GM18502 (cell line): Measurements from ENCODE around the gene RNF43.

Experiments
- ATAC-seq: cut with Tn5 transposase; IDR thresholded peaks from one replicate; pipeline ENCODE4 v1.9.1; 2021; ENCODE audit warnings: mild to moderate bottlenecking; ENCODE audit not compliant: unreplicated experiment, poor library complexity

Gene RNF43

GRCh38 chr17:58382872-58383242 is 34.5 kb downstream of the RNF43 start:
- ATAC-seq = no peak

GRCh38 chr17:58382108-58382871 is 35.0 kb downstream of the RNF43 start:
- ATAC-seq = peak; percentile 69

- ATAC-seq = no peak
These were observed 36.0 kb downstream of the RNF43 start for GRCh38 chr17:58381124-58382035.

GRCh38 chr17:58380207-58381123 is 36.9 kb downstream of the RNF43 start:
- ATAC-seq = no peak

- no peak for ATAC-seq
These were observed 37.9 kb downstream of the RNF43 start for GRCh38 chr17:58379511-58379824.

GRCh38 chr17:58378733-58379510 is 38.4 kb downstream of the RNF43 start:
- no peak for ATAC-seq

- no peak for ATAC-seq
These were observed 39.7 kb downstream of the RNF43 start for GRCh38 chr17:58377661-58378060.

GRCh38 chr17:58377093-58377601 is 40.2 kb downstream of the RNF43 start:
- no peak for ATAC-seq

GRCh38 chr17:58376472-58377000 is 40.8 kb downstream of the RNF43 start:
- no peak for ATAC-seq

- no peak for ATAC-seq
These were observed 41.5 kb downstream of the RNF43 start for GRCh38 chr17:58375811-58376210.

GRCh38 chr17:58375256-58375655 is 42.1 kb downstream of the RNF43 start:
- no peak for ATAC-seq

GRCh38 chr17:58373923-58374322 is 43.4 kb downstream of the RNF43 start:
- ATAC-seq = no peak

GRCh38 chr17:58373003-58373402 is 44.3 kb downstream of the RNF43 start:
- no peak for ATAC-seq

- ATAC-seq = no peak
These were observed 45.9 kb downstream of the RNF43 start for GRCh38 chr17:58371300-58371950.

GRCh38 chr17:58370716-58371115 is 46.6 kb downstream of the RNF43 start:
- no peak for ATAC-seq

GRCh38 chr17:58370309-58370708 is 47.0 kb downstream of the RNF43 start:
- ATAC-seq = no peak

- ATAC-seq = no peak
These were observed 47.9 kb downstream of the RNF43 start for GRCh38 chr17:58369214-58370031.

- no peak for ATAC-seq
These were observed 48.5 kb downstream of the RNF43 start for GRCh38 chr17:58368860-58369213.
